ENCODE measurements around the gene STAT3. TPM values are rescaled to one million over a fixed set of nuclear protein-coding genes. Genes with fewer than 3 reads are reported as not detected.

STAT3 gene
- total RNA-seq, 1 donor from 2014 or later = 181 TPM

GRCh38 chr17:42359133-42359532 lies 29.1 kb downstream of the STAT3 start:
- Histone ChIP-seq H3K27ac (no peak overlapping the region), H3K4me1 (peaks cover 16 to 62% of the 10 kb centered on the region in 2 donors), H3K27me3 (no peaks in the 10 kb centered on the region), H3K9me3 (no peaks in the 10 kb centered on the region), H3K4me3 (no peak overlapping the region), H3K36me3 (no peaks in the 10 kb centered on the region)
- intact Hi-C loops (cut with DNase I) = no loop called here
- DNase-seq (ENCODE audit: low spot score in 2 of 2) = no peak
- TF ChIP-seq CTCF (IDR thresholded peaks at IDR 0.05) = no peak

- no peak overlapping the region for H3K27ac ChIP-seq
- H3K36me3 ChIP-seq = no peaks in the 10 kb centered on the region
- H3K4me3 ChIP-seq = no peak overlapping the region
- intact Hi-C loops (cut with DNase I) = no loop called here
- peak in 1 of 2 donors; percentile 19 for DNase-seq (ENCODE audit: low spot score in 2 of 2)
- H3K4me1 ChIP-seq = peaks cover 14 to 63% of the 10 kb centered on the region in 2 donors
- no peaks in the 10 kb centered on the region for H3K27me3 ChIP-seq
- TF ChIP-seq CTCF (IDR thresholded peaks at IDR 0.05) = no peak
- no peaks in the 10 kb centered on the region for H3K9me3 ChIP-seq
Observed at GRCh38 chr17:42358434-42358833, 29.8 kb downstream of the STAT3 start.

DNA sequence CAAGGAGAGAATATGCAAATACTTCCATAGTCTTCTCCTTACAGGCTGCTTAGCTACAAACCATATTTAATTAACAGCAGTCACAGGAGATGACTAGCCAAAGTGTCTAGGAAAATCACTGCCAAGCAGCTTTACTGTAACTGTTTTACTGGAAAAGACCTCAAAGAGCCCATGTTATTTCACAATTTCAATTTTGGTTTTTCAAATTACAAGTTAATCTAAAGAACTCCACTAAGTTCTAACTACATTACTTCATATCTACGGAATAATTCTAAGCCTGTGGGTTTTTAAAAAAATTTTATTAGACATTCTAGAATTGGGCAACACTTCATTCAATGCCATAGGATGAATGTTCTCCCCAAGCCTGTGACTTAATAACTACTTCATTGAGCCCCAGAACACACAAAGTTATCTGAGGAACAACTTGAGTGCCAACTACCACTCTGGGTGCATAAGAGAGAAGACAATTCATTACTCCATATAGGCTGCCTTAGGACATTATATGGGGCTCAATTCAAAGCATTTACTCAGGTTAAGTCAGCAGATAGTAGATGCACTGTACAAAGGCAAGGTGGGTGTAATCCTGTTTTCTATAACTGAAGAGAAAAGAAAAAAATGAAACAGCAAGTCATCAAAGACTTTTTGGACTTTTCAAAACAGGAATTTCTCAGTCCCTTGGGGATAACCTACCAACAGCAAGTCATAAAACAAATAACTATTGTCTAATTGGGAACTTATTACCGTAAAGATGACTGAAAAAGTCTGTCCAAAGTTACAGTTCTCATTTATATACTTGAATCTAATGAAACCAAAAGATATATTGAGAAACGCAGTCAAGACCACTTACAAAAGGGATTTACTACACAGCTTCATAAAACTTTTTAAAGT lies 33.0 kb downstream of the STAT3 start:
- Histone ChIP-seq H3K36me3 (no peaks in the 10 kb centered on the region), H3K4me1 (peaks cover 3 to 47% of the 10 kb centered on the region in 2 donors), H3K27ac (no peak overlapping the region)

DNA sequence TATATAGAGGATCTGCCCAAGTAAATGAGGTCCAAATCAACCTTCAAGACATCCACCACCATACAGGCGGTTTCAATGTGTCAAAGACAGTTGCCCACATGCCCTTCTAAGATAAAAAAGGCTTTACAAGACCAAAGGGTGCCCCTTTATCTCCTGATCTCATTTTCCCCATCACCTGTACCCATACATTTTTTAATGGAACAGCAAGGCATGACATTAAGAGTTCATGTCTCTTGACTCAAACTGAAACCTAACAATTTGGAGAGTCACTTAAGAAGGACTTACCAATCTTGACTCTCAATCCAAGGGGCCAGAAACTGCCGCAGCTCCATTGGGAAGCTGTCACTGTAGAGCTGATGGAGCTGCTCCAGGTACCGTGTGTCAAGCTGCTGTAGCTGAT lies 40.1 kb downstream of the STAT3 start:
- H3K27ac ChIP-seq = peak overlapping the region; percentile 73 to 80
- H3K9me3 ChIP-seq = no peaks in the 10 kb centered on the region
- no peaks in the 10 kb centered on the region for H3K27me3 ChIP-seq
- H3K4me1 ChIP-seq = peaks cover 13 to 41% of the 10 kb centered on the region in 2 donors
- intact Hi-C loops (cut with DNase I) = no loop called here
- H3K4me3 ChIP-seq = no peak overlapping the region
- TF ChIP-seq CTCF (IDR thresholded peaks at IDR 0.05) = no peak
- H3K36me3 ChIP-seq = peaks cover 34 to 43% of the 10 kb centered on the region in 2 donors
- DNase-seq (ENCODE audit: low spot score in 2 of 2) = no peak

More for the DNA sequence above, 33.0 kb downstream of the STAT3 start:
- TF ChIP-seq CTCF (IDR thresholded peaks at IDR 0.05) = no peak
- Histone ChIP-seq H3K9me3 (no peaks in the 10 kb centered on the region), H3K4me3 (no peak overlapping the region), H3K27me3 (no peaks in the 10 kb centered on the region)
- intact Hi-C loops (cut with DNase I) = no loop called here
- DNase-seq (ENCODE audit: low spot score in 2 of 2) = no peak

DNA sequence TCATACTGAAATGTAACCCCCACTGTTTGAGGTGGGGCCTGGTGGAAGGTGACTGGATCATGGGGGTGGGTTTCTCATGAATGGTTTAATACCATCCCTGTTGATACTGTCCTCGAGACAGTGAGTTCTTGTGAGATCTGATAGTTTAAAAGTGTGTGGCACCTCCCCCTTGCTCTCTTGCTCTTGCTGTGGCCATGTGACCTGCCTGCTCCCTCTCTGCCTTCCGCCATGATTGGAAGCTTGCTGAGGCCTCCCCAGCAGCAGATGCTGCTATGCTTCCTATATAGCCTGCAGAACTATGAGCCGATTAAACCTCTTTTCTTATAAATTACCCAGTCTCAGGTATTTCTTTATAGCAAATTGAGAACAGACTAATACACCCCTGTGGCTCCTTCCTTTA lies 40.6 kb downstream of the STAT3 start:
- peaks cover 39 to 48% of the 10 kb centered on the region in 2 donors for H3K36me3 ChIP-seq
- H3K4me1 ChIP-seq = peaks cover 13 to 37% of the 10 kb centered on the region in 2 donors
- TF ChIP-seq CTCF (IDR thresholded peaks at IDR 0.05) = no peak
- no peak overlapping the region for H3K4me3 ChIP-seq
- no peak for DNase-seq (ENCODE audit: low spot score in 2 of 2)
- H3K27ac ChIP-seq = peak overlapping the region; percentile 73 to 80
- intact Hi-C loops (cut with DNase I) = loop anchor here (2.0 kb wide), 1 partner anchor 41 kb away; the partner anchor contains the start of gene STAT3
- no peaks in the 10 kb centered on the region for H3K27me3 ChIP-seq
- no peaks in the 10 kb centered on the region for H3K9me3 ChIP-seq
